ENCODE measurements around the gene ADK. TPM values are rescaled to one million over a fixed set of nuclear protein-coding genes. Genes with fewer than 3 reads are reported as not detected.

ADK gene
- total RNA-seq, 4 donors from 2014 or later: 62.1 to 84.7 (median 74.4) TPM

DNA sequence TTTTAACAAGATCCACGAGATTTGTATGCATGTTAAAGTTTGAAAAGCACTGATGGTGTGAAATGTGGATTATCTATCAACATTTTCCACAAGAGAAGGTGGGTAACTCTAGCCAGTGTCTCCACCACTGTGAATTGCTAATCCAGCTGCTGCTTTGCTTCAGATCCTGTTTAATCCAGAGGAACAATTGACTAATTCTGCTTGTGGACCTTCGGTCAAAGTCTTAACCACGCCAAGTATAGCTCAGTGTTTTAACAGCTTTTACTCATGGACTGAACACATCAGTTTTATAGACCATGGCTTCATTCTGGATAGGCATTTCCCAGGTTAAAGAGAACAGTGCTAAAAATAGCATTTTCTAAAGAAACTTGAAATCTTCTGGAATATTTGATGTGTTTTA lies 23.5 kb downstream of the ADK start:
- no peak overlapping the region for H3K27ac ChIP-seq
- intact Hi-C loops (cut with DNase I): no loop called here
- no peaks in the 10 kb centered on the region for H3K9me3 ChIP-seq
- H3K4me1 ChIP-seq: peaks cover 0 to 7% of the 10 kb centered on the region in 2 donors
- 55 to 74% methylated on average over 3 of the region's 3 CpGs for WGBS, 2 donors
- no peak for DNase-seq
- TF ChIP-seq POLR2A (IDR thresholded peaks at IDR 0.05): no peak
- TF ChIP-seq, protein P1, sequence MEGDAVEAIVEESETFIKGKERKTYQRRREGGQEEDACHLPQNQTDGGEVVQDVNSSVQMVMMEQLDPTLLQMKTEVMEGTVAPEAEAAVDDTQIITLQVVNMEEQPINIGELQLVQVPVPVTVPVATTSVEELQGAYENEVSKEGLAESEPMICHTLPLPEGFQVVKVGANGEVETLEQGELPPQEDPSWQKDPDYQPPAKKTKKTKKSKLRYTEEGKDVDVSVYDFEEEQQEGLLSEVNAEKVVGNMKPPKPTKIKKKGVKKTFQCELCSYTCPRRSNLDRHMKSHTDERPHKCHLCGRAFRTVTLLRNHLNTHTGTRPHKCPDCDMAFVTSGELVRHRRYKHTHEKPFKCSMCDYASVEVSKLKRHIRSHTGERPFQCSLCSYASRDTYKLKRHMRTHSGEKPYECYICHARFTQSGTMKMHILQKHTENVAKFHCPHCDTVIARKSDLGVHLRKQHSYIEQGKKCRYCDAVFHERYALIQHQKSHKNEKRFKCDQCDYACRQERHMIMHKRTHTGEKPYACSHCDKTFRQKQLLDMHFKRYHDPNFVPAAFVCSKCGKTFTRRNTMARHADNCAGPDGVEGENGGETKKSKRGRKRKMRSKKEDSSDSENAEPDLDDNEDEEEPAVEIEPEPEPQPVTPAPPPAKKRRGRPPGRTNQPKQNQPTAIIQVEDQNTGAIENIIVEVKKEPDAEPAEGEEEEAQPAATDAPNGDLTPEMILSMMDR (IDR thresholded peaks at IDR 0.05): no peak
- no peaks in the 10 kb centered on the region for H3K36me3 ChIP-seq
- no peak overlapping the region for H3K4me3 ChIP-seq (replicated peaks in 1 of 3)
- H3K27me3 ChIP-seq: no peaks in the 10 kb centered on the region

DNA sequence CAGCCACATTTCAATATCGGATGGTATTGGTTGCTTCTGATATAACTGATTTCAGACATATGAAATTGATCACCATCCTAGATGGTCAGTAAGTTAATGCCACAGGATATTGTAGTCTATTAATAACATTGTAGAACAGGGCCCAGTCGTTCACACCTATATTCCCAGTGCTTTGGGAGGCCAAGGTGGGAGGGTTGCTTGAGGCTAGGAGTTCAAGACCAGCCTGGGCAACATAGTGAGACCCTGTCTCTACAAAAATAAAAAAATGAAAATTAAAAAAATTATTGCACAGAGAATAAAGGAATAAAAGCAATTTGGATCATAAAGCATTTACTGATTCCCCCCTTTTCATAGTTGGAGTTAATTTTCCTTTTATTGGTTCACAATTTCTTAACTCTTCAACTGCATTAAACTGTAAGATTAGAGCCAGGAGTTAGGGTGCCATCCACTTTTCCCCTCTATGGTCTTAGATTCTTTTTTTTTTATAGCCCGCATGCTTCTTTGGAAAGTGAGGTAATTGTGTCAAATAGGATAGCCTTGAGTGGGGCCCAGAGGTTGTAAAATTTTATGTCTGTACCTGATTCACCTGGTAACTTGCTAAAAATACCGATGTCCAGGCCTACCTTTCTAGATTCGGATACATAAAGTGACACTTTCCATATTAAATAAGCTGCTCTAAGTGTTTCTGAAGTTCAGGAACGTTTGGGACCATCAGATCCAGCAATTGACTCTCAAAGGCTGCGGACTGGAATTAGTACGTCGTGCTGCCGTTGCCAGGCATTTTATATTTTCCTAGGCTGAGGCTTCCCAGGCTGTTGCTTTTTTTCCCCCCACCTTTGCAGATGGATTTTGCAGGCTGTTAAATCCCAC lies 24.7 kb downstream of the ADK start:
- H3K27me3 ChIP-seq: no peaks in the 10 kb centered on the region
- no peaks in the 10 kb centered on the region for H3K36me3 ChIP-seq
- DNase-seq: no peak
- 28 to 29% methylated on average over 10 of the region's 10 CpGs for WGBS, 2 donors
- peak overlapping the region; percentile 76 to 90 (median 76) for H3K27ac ChIP-seq
- TF ChIP-seq, protein P1 (IDR thresholded peaks at IDR 0.05): no peak
- no peak for TF ChIP-seq POLR2A (IDR thresholded peaks at IDR 0.05)
- peaks cover 0 to 7% of the 10 kb centered on the region in 2 donors for H3K4me1 ChIP-seq
- intact Hi-C loops (cut with DNase I): no loop called here
- no peaks in the 10 kb centered on the region for H3K9me3 ChIP-seq
- H3K4me3 ChIP-seq (replicated peaks in 1 of 3): peak overlapping the region; percentile 34 to 89 (median 79)

DNA sequence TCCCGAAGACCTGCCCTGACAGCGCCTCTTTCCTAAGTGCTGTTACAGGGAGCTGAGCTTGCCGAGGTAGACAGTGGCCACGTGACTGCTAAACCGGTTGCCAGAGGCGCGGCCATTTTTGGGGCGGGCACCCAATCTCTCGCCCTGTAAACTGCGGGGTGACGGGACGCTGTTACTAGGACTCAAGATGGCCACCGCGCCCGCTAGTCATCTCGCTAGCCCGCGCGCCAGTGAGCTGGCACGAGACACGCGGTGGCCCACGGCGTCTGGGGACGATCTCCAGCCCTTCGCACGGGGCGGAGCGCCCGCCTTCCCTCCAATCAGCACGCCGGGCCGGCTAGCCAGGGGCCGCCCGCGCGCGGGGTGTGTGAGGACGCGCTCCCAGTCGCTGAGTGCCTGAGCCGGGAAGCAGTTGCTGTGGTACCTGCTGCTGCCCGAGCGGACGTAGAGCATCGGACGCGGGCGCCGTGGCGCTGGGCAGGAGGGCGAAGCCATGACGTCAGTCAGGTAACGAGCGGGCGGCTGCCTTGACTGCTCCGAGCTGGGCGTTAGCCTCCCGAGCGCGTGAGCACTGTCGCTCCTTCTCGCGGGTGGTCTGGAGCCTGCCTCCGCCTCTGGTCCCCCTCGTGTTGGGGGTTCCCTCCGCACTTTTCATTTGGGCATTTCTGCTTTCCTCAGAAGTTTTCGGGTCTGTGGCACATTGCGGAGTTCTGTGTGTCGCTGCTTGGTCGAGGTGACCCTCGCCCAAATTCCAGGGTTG lies 25.5 kb downstream of the ADK start:
- WGBS, 2 donors: 0 to 1% methylated on average over 18 to 22 of the region's 72 CpGs
- H3K27me3 ChIP-seq: no peaks in the 10 kb centered on the region
- no peaks in the 10 kb centered on the region for H3K36me3 ChIP-seq
- peak overlapping the region; percentile 76 to 90 (median 76) for H3K27ac ChIP-seq
- no peaks in the 10 kb centered on the region for H3K9me3 ChIP-seq
- peak; percentile 95 to 96 for DNase-seq
- peaks cover 0 to 7% of the 10 kb centered on the region in 2 donors for H3K4me1 ChIP-seq
- intact Hi-C loops (cut with DNase I): no loop called here
- peak overlapping the region; percentile 34 to 89 (median 79) for H3K4me3 ChIP-seq (replicated peaks in 1 of 3)
- TF ChIP-seq, protein P1 (IDR thresholded peaks at IDR 0.05): no peak
- TF ChIP-seq POLR2A (IDR thresholded peaks at IDR 0.05): peak in 1 of 2 donors; percentile 92

DNA sequence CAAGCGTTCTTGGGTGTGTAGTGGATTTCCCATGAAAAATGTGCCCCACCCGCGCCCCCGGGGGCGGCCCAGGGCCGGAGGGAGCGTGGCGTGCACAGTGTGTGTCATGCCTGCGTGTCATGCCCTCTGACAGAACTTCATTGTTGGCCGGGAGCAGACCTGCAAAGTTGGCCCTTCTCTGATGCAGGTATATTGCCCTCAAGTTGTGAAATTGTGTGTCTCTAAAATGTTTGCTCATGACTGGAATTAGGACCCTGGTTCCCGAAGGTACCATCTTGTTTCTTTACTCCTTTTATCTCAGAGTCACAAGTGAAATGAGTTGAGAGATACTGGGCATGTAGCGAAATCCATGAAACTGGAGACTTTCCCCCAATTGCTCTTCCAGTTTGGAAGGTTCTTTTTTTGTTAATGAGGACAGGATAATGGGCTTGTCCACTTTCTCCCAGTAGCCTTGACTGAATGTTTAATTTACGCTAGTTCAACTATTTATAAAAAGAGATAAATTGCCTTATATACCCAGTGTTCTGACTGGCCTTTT lies 26.2 kb downstream of the ADK start:
- 11 to 49% methylated on average over 4 to 13 of the region's 13 CpGs for WGBS, 2 donors
- peak; percentile 48 to 50 for DNase-seq
- Histone ChIP-seq H3K4me3 (replicated peaks in 1 of 3) (peak overlapping the region; percentile 34 to 89 (median 79)), H3K9me3 (no peaks in the 10 kb centered on the region), H3K27me3 (no peaks in the 10 kb centered on the region), H3K27ac (peak overlapping the region; percentile 76 to 90 (median 76)), H3K4me1 (peaks cover 0 to 7% of the 10 kb centered on the region in 2 donors), H3K36me3 (no peaks in the 10 kb centered on the region)
- intact Hi-C loops (cut with DNase I): no loop called here
- no peak for TF ChIP-seq POLR2A (IDR thresholded peaks at IDR 0.05)
- TF ChIP-seq, protein P1 (IDR thresholded peaks at IDR 0.05): no peak

All from thyroid gland (tissue), 4 donors.